Measurements from ENCODE around the gene LAMA5.

The LAMA5 gene

DNA sequence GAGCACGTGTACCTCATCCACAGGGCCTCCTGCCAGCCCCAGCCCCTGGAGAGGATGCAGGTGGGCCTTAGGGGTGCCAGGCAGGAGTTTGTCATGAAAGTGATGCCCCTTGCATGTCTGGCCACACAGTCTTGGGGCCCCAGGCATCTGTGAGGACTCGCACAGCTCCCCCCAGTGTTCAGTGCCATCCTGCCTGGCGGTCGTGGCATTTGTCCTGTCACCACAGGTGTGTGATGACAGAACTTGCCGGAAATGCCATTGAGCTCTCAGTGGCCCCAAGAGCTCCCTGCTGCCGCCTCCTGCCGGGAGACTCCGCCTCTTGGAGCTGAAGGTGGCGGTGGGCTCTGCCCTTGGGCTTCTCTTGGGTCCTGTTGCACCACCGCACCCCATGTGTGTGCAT is 94.9 kb downstream of the LAMA5 start:
- H4K20me1 ChIP-seq (ENCODE audit: insufficient read depth, low read length): no peaks in the 10 kb centered on the region
- H3K27ac ChIP-seq (ENCODE audit: low read length): no peak overlapping the region
- no peaks in the 10 kb centered on the region for H3F3A ChIP-seq (ENCODE audit: insufficient read depth, low read length)
- H3K4me2 ChIP-seq (ENCODE audit: low read depth, low read length): no peak overlapping the region
- no peaks in the 10 kb centered on the region for H3K4me1 ChIP-seq (ENCODE audit: low read length)
- TF ChIP-seq EZH2 (optimal IDR thresholded peaks at IDR 0.05; ENCODE audit: low read depth, low read length) (no peak), EZH2phosphoT487 (IDR thresholded peaks at IDR 0.05; ENCODE audit: low read length) (no peak)
- TF ChIP-seq, protein P1, sequence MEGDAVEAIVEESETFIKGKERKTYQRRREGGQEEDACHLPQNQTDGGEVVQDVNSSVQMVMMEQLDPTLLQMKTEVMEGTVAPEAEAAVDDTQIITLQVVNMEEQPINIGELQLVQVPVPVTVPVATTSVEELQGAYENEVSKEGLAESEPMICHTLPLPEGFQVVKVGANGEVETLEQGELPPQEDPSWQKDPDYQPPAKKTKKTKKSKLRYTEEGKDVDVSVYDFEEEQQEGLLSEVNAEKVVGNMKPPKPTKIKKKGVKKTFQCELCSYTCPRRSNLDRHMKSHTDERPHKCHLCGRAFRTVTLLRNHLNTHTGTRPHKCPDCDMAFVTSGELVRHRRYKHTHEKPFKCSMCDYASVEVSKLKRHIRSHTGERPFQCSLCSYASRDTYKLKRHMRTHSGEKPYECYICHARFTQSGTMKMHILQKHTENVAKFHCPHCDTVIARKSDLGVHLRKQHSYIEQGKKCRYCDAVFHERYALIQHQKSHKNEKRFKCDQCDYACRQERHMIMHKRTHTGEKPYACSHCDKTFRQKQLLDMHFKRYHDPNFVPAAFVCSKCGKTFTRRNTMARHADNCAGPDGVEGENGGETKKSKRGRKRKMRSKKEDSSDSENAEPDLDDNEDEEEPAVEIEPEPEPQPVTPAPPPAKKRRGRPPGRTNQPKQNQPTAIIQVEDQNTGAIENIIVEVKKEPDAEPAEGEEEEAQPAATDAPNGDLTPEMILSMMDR (IDR thresholded peaks at IDR 0.05; ENCODE audit: low read length): no peak
- DNase-seq: no peak
- no peak overlapping the region for H3K4me3 ChIP-seq (ENCODE audit: low read length)
- H3K79me2 ChIP-seq (ENCODE audit: low read length): no peaks in the 10 kb centered on the region
- no peaks in the 10 kb centered on the region for H3K36me3 ChIP-seq (replicated peaks; ENCODE audit: insufficient read depth, low read length)
- no peaks in the 10 kb centered on the region for H3K27me3 ChIP-seq (replicated peaks; ENCODE audit: insufficient read depth, low read length)
- H2AFZ ChIP-seq (ENCODE audit: low read length): no peak overlapping the region
- H3K9me2 ChIP-seq (replicated peaks; ENCODE audit: insufficient read depth, low read length): no peaks in the 10 kb centered on the region
- no peaks in the 10 kb centered on the region for H3K9me3 ChIP-seq (replicated peaks; ENCODE audit: insufficient read depth, low read length)
- no peak overlapping the region for H3K9ac ChIP-seq (ENCODE audit: low read length)

DNA sequence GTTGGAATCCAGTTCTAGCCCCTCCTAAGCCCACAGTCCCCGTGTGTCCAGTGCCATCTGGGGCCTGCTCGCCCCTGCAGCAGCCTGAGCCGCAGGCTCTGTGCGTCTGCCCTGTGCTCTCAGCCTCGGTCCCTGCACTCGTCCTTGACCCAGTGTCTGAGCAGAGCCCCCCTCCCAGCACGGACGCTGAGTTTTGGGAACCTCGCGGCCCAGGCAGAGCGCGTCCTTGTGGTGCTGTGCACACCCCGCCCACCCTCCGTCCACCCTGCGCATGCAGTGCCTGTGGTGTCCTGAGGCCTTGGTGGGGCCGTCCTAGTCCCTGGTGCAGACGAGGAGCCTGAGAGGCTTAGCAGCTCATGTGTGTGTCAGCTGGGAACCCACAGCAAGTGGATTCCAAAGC is 97.2 kb downstream of the LAMA5 start:
- H3K9ac ChIP-seq (ENCODE audit: low read length): no peak overlapping the region
- no peaks in the 10 kb centered on the region for H3K79me2 ChIP-seq (ENCODE audit: low read length)
- H3K36me3 ChIP-seq (replicated peaks; ENCODE audit: insufficient read depth, low read length): no peaks in the 10 kb centered on the region
- H3K9me2 ChIP-seq (replicated peaks; ENCODE audit: insufficient read depth, low read length): no peaks in the 10 kb centered on the region
- TF ChIP-seq, protein P1 (IDR thresholded peaks at IDR 0.05; ENCODE audit: low read length): no peak
- no peaks in the 10 kb centered on the region for H3F3A ChIP-seq (ENCODE audit: insufficient read depth, low read length)
- no peak for DNase-seq
- no peaks in the 10 kb centered on the region for H3K9me3 ChIP-seq (replicated peaks; ENCODE audit: insufficient read depth, low read length)
- H3K27ac ChIP-seq (ENCODE audit: low read length): no peak overlapping the region
- H4K20me1 ChIP-seq (ENCODE audit: insufficient read depth, low read length): no peaks in the 10 kb centered on the region
- H3K4me1 ChIP-seq (ENCODE audit: low read length): no peaks in the 10 kb centered on the region
- H3K4me2 ChIP-seq (ENCODE audit: low read depth, low read length): no peak overlapping the region
- H2AFZ ChIP-seq (ENCODE audit: low read length): no peak overlapping the region
- H3K4me3 ChIP-seq (ENCODE audit: low read length): no peak overlapping the region
- no peaks in the 10 kb centered on the region for H3K27me3 ChIP-seq (replicated peaks; ENCODE audit: insufficient read depth, low read length)

DNA sequence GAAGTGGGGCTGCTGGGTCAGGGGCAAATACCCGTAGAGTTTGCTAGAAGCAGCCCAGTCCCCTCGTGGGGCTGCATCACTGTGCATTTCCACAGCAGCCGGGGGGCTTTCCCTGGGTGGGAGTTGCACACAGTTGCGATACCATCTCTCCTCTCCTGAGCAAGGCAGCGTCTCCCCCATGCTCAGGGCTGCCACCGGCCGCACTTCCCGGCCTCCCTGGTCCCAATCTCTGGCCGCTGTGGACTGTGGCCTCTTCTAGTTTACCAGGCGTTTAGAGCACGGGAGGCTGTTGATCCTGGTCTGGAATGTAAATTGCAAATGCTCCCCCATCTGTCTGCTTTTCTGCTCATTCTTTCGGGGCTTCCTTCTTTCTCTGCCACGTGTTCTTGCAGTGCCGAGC is 97.7 kb downstream of the LAMA5 start:
- H3K4me3 ChIP-seq (ENCODE audit: low read length): no peak overlapping the region
- H4K20me1 ChIP-seq (ENCODE audit: insufficient read depth, low read length): no peaks in the 10 kb centered on the region
- no peak overlapping the region for H2AFZ ChIP-seq (ENCODE audit: low read length)
- H3K4me2 ChIP-seq (ENCODE audit: low read depth, low read length): no peak overlapping the region
- no peak for DNase-seq
- H3K27ac ChIP-seq (ENCODE audit: low read length): no peak overlapping the region
- H3K4me1 ChIP-seq (ENCODE audit: low read length): no peaks in the 10 kb centered on the region
- no peak overlapping the region for H3K9ac ChIP-seq (ENCODE audit: low read length)
- H3K27me3 ChIP-seq (replicated peaks; ENCODE audit: insufficient read depth, low read length): no peaks in the 10 kb centered on the region
- no peaks in the 10 kb centered on the region for H3K36me3 ChIP-seq (replicated peaks; ENCODE audit: insufficient read depth, low read length)
- no peaks in the 10 kb centered on the region for H3K79me2 ChIP-seq (ENCODE audit: low read length)
- H3F3A ChIP-seq (ENCODE audit: insufficient read depth, low read length): no peaks in the 10 kb centered on the region
- no peaks in the 10 kb centered on the region for H3K9me2 ChIP-seq (replicated peaks; ENCODE audit: insufficient read depth, low read length)
- no peak for TF ChIP-seq EZH2phosphoT487 (IDR thresholded peaks at IDR 0.05; ENCODE audit: low read length)
- TF ChIP-seq, protein P1 (IDR thresholded peaks at IDR 0.05; ENCODE audit: low read length): no peak
- no peak for TF ChIP-seq EZH2 (optimal IDR thresholded peaks at IDR 0.05; ENCODE audit: low read depth, low read length)
- H3K9me3 ChIP-seq (replicated peaks; ENCODE audit: insufficient read depth, low read length): no peaks in the 10 kb centered on the region

Measured in MM.1S (cell line).